Measurements from ENCODE around the gene SESTD1. TPM values are rescaled to one million over a fixed set of nuclear protein-coding genes. Genes with fewer than 3 reads are reported as not detected.
"Not testable (repeated sequence)": the region's sequence is repeated elsewhere in the genome, so short reads cannot be mapped to it uniquely, and the experiment has no call there.

The SESTD1 gene
- total RNA-seq, 1 donor from 2014 or later, result 42.2 TPM

GRCh38 chr2:179265082-179265510 lies 464 bp upstream of the SESTD1 start:
- peak; percentile 55 for DNase-seq

GRCh38 chr2:179263446-179264367 lies 925 bp downstream of the SESTD1 start:
- DNase-seq, result peak; percentile 69

- DNase-seq, result peak; percentile 71
Measured at GRCh38 chr2:179263015-179263414, 1.6 kb downstream of the SESTD1 start.

GRCh38 chr2:179262077-179262660 lies 2.5 kb downstream of the SESTD1 start:
- DNase-seq, result no peak

GRCh38 chr2:179261151-179261825 lies 3.3 kb downstream of the SESTD1 start:
- DNase-seq, result no peak

- DNase-seq, result no peak
Measured at GRCh38 chr2:179260224-179260623, 4.4 kb downstream of the SESTD1 start.

- no peak for DNase-seq
Measured at GRCh38 chr2:179255129-179255528, 9.5 kb downstream of the SESTD1 start.

- DNase-seq, result no peak
Measured at GRCh38 chr2:179253226-179253625, 11.4 kb downstream of the SESTD1 start.

GRCh38 chr2:179252423-179252822 lies 12.2 kb downstream of the SESTD1 start:
- DNase-seq, result no peak

- no peak for DNase-seq
Measured at GRCh38 chr2:179251870-179252269, 12.8 kb downstream of the SESTD1 start.

GRCh38 chr2:179250848-179251504 lies 13.7 kb downstream of the SESTD1 start:
- no peak for DNase-seq

- no peak for DNase-seq
Measured at GRCh38 chr2:179250095-179250494, 14.5 kb downstream of the SESTD1 start.

GRCh38 chr2:179248024-179248348 lies 16.6 kb downstream of the SESTD1 start:
- DNase-seq, result no peak

GRCh38 chr2:179247318-179248023 lies 17.2 kb downstream of the SESTD1 start:
- DNase-seq, result no peak

GRCh38 chr2:179245843-179246242 lies 18.8 kb downstream of the SESTD1 start:
- not testable (repeated sequence) for DNase-seq

- no peak for DNase-seq
Measured at GRCh38 chr2:179243046-179243445, 21.6 kb downstream of the SESTD1 start.

- DNase-seq, result peak; percentile 31
Measured at GRCh38 chr2:179240481-179241451, 23.9 kb downstream of the SESTD1 start.

GRCh38 chr2:179239838-179240237 lies 24.8 kb downstream of the SESTD1 start:
- no peak for DNase-seq

GRCh38 chr2:179239195-179239594 lies 25.4 kb downstream of the SESTD1 start:
- DNase-seq, result peak; percentile 54

- no peak for DNase-seq
Measured at GRCh38 chr2:179238027-179238426, 26.6 kb downstream of the SESTD1 start.

Measured in dermis blood vessel endothelial cell (primary cell).